ENCODE results near the gene KRT33A. TPM values are rescaled to one million over a fixed set of nuclear protein-coding genes. Genes with fewer than 3 reads are reported as not detected.
A peak's percentile ranks its signal among the peaks of the same experiment; 100 is the strongest.

Gene KRT33A
- total and polyA plus RNA-seq, 4 donors: not detected

- H3K9me3 ChIP-seq (ENCODE audit: control insufficient read depth in 4 of 4, low read length in 3 of 4): no peaks in the 10 kb centered on the region
- no peak overlapping the region for H3K27ac ChIP-seq (ENCODE audit: low read depth in 1 of 2, low read length in 2 of 2)
- H3K4me1 ChIP-seq (ENCODE audit: control insufficient read depth in 4 of 4, insufficient read depth in 4 of 4, low read length in 3 of 4): no peaks in the 10 kb centered on the region
- H3K36me3 ChIP-seq (ENCODE audit: control insufficient read depth in 4 of 4, insufficient read depth in 3 of 4, low read depth in 1 of 4, low read length in 3 of 4): no peaks in the 10 kb centered on the region
- no peak for TF ChIP-seq JUND (IDR thresholded peaks at IDR 0.05)
- no peak for TF ChIP-seq ATF3 (IDR thresholded peaks at IDR 0.05)
- TF ChIP-seq CTCF (IDR thresholded peaks at IDR 0.05; ENCODE audit: low read depth, low read length, missing input control): peak; percentile 51
- TF ChIP-seq RAD21 (IDR thresholded peaks at IDR 0.05): peak; percentile 55 to 75
- H3K4me3 ChIP-seq (ENCODE audit: low read depth in 1 of 3, low read length in 3 of 3): no peak overlapping the region
- DNase-seq (ENCODE audit: low spot score): no peak
- H3K27me3 ChIP-seq (ENCODE audit: control insufficient read depth in 4 of 4, insufficient read depth in 4 of 4, low read length in 3 of 4): no peaks in the 10 kb centered on the region
- WGBS: 50% methylated on average over 13 of the region's 13 CpGs
- no peak overlapping the region for H3K9ac ChIP-seq (ENCODE audit: low read depth in 1 of 2, low read length in 2 of 2)
Observed at GRCh38 chr17:41329279-41329948, 21.2 kb downstream of the KRT33A start.

GRCh38 chr17:41328207-41328606 lies 22.4 kb downstream of the KRT33A start:
- Histone ChIP-seq H3K9ac (ENCODE audit: low read depth in 1 of 2, low read length in 2 of 2) (no peak overlapping the region), H3K4me3 (ENCODE audit: low read depth in 1 of 3, low read length in 3 of 3) (no peak overlapping the region), H3K27ac (ENCODE audit: low read depth in 1 of 2, low read length in 2 of 2) (no peak overlapping the region), H3K4me1 (ENCODE audit: control insufficient read depth in 4 of 4, insufficient read depth in 4 of 4, low read length in 3 of 4) (no peaks in the 10 kb centered on the region), H3K36me3 (ENCODE audit: control insufficient read depth in 4 of 4, insufficient read depth in 3 of 4, low read depth in 1 of 4, low read length in 3 of 4) (no peaks in the 10 kb centered on the region), H3K27me3 (ENCODE audit: control insufficient read depth in 4 of 4, insufficient read depth in 4 of 4, low read length in 3 of 4) (no peaks in the 10 kb centered on the region), H3K9me3 (ENCODE audit: control insufficient read depth in 4 of 4, low read length in 3 of 4) (no peaks in the 10 kb centered on the region)
- DNase-seq (ENCODE audit: low spot score): no peak
- WGBS: 89% methylated on average over 7 of the region's 7 CpGs
- no peak for TF ChIP-seq FOXA1 (IDR thresholded peaks at IDR 0.05)
- TF ChIP-seq RXRA (IDR thresholded peaks at IDR 0.05): no peak
- no peak for TF ChIP-seq YY1 (IDR thresholded peaks at IDR 0.05)
- TF ChIP-seq HNF4G (IDR thresholded peaks at IDR 0.05): no peak
- no peak for TF ChIP-seq EGR1 (IDR thresholded peaks at IDR 0.05; ENCODE audit: low read depth in 2 of 2)
- TF ChIP-seq MAX (IDR thresholded peaks at IDR 0.05): no peak

- 85% methylated on average over 8 of the region's 8 CpGs for WGBS
- H3K4me3 ChIP-seq (ENCODE audit: low read depth in 1 of 3, low read length in 3 of 3): no peak overlapping the region
- no peak for DNase-seq (ENCODE audit: low spot score)
- no peaks in the 10 kb centered on the region for H3K4me1 ChIP-seq (ENCODE audit: control insufficient read depth in 4 of 4, insufficient read depth in 4 of 4, low read length in 3 of 4)
- H3K9ac ChIP-seq (ENCODE audit: low read depth in 1 of 2, low read length in 2 of 2): no peak overlapping the region
- no peak overlapping the region for H3K27ac ChIP-seq (ENCODE audit: low read depth in 1 of 2, low read length in 2 of 2)
- H3K36me3 ChIP-seq (ENCODE audit: control insufficient read depth in 4 of 4, insufficient read depth in 3 of 4, low read depth in 1 of 4, low read length in 3 of 4): no peaks in the 10 kb centered on the region
- no peaks in the 10 kb centered on the region for H3K27me3 ChIP-seq (ENCODE audit: control insufficient read depth in 4 of 4, insufficient read depth in 4 of 4, low read length in 3 of 4)
- H3K9me3 ChIP-seq (ENCODE audit: control insufficient read depth in 4 of 4, low read length in 3 of 4): no peaks in the 10 kb centered on the region
- TF ChIP-seq NR2F2 (IDR thresholded peaks at IDR 0.05) (no peak), FOXA1 (IDR thresholded peaks at IDR 0.05) (no peak), ATF3 (IDR thresholded peaks at IDR 0.05) (no peak), REST (IDR thresholded peaks at IDR 0.05) (no peak), CTCF (IDR thresholded peaks at IDR 0.05; ENCODE audit: low read depth, low read length, missing input control) (no peak), FOXA2 (IDR thresholded peaks at IDR 0.05) (no peak), MAX (IDR thresholded peaks at IDR 0.05) (no peak), HNF4A (conservative IDR thresholded peaks at IDR 0.05) (no peak), EGR1 (IDR thresholded peaks at IDR 0.05; ENCODE audit: low read depth in 2 of 2) (no peak), ZBTB33 (IDR thresholded peaks at IDR 0.05) (no peak)
Observed at GRCh38 chr17:41327411-41328120, 23.1 kb downstream of the KRT33A start.
